ENCODE measurements around the gene PLCH2. TPM values are rescaled to one million over a fixed set of nuclear protein-coding genes. Genes with fewer than 3 reads are reported as not detected.

PLCH2 gene
- total RNA-seq, 2 donors from 2014 or later, result 2.0 to 3.8 TPM

GRCh38 chr1:2526824-2527555, 50.9 kb downstream of the PLCH2 start:
- peak; percentile 49 for DNase-seq
- Histone ChIP-seq H3K9ac (ENCODE audit: low read depth in 2 of 2, low read length in 2 of 2) (no peak overlapping the region), H3K4me1 (peaks cover 11% of the 10 kb centered on the region), H3K9me3 (no peaks in the 10 kb centered on the region), H3K36me3 (no peaks in the 10 kb centered on the region), H3K4me3 (peak overlapping the region; percentile 98), H3K27me3 (peaks cover 19% of the 10 kb centered on the region), H3K27ac (peak overlapping the region; percentile 44)
- intact Hi-C loops (cut with DNase I), result no loop called here
- TF ChIP-seq CTCF (IDR thresholded peaks at IDR 0.05), result no peak

GRCh38 chr1:2527556-2527860, 51.4 kb downstream of the PLCH2 start:
- no peaks in the 10 kb centered on the region for H3K36me3 ChIP-seq
- H3K9me3 ChIP-seq, result no peaks in the 10 kb centered on the region
- no peak for TF ChIP-seq CTCF (IDR thresholded peaks at IDR 0.05)
- H3K27ac ChIP-seq, result no peak overlapping the region
- intact Hi-C loops (cut with DNase I), result no loop called here
- H3K9ac ChIP-seq (ENCODE audit: low read depth in 2 of 2, low read length in 2 of 2), result no peak overlapping the region
- H3K4me3 ChIP-seq, result no peak overlapping the region
- peaks cover 19% of the 10 kb centered on the region for H3K27me3 ChIP-seq
- no peak for DNase-seq
- H3K4me1 ChIP-seq, result peaks cover 11% of the 10 kb centered on the region

- Histone ChIP-seq H3K27ac (no peak overlapping the region), H3K36me3 (no peaks in the 10 kb centered on the region), H3K4me1 (peaks cover 11% of the 10 kb centered on the region), H3K27me3 (peaks cover 19% of the 10 kb centered on the region), H3K9me3 (no peaks in the 10 kb centered on the region), H3K4me3 (no peak overlapping the region), H3K9ac (ENCODE audit: low read depth in 2 of 2, low read length in 2 of 2) (no peak overlapping the region)
- DNase-seq, result no peak
- intact Hi-C loops (cut with DNase I), result no loop called here
- TF ChIP-seq CTCF (IDR thresholded peaks at IDR 0.05), result no peak
Observed at GRCh38 chr1:2528016-2528415, 51.9 kb downstream of the PLCH2 start.

DNA sequence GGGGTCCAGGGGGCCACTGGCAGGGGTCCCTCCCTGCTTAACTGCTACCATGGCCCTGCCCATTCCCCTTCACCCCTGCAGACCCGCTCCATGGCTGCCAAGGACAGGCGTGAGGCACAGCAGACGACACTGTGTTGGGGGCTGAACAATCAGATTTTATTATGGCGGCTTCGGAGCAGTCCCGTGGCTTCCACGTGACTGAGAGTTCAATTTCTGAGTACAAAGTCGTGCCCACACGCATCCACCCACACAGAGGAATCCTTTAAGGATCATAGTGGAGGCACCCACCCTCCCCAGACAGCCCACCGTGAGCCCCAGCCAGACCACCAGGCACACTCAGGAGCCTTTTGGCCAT, 52.5 kb downstream of the PLCH2 start:
- intact Hi-C loops (cut with DNase I), result no loop called here
- no peak for TF ChIP-seq CTCF (IDR thresholded peaks at IDR 0.05)
- H3K9ac ChIP-seq (ENCODE audit: low read depth in 2 of 2, low read length in 2 of 2), result peak overlapping the region in 1 of 2 donors; percentile 68
- peak overlapping the region; percentile 15 for H3K4me3 ChIP-seq
- no peak for DNase-seq
- H3K9me3 ChIP-seq, result no peaks in the 10 kb centered on the region
- no peak overlapping the region for H3K27ac ChIP-seq
- H3K27me3 ChIP-seq, result peaks cover 19% of the 10 kb centered on the region
- peaks cover 11% of the 10 kb centered on the region for H3K4me1 ChIP-seq
- no peaks in the 10 kb centered on the region for H3K36me3 ChIP-seq

GRCh38 chr1:2528966-2529783, 53.1 kb downstream of the PLCH2 start:
- Histone ChIP-seq H3K9me3 (no peaks in the 10 kb centered on the region), H3K4me1 (peaks cover 11% of the 10 kb centered on the region), H3K4me3 (peak overlapping the region; percentile 28), H3K36me3 (no peaks in the 10 kb centered on the region), H3K27ac (no peak overlapping the region), H3K27me3 (peaks cover 19% of the 10 kb centered on the region), H3K9ac (ENCODE audit: low read depth in 2 of 2, low read length in 2 of 2) (peak overlapping the region; percentile 13 to 68)
- no peak for DNase-seq
- intact Hi-C loops (cut with DNase I), result no loop called here
- TF ChIP-seq CTCF (IDR thresholded peaks at IDR 0.05), result no peak
